CD8-positive, alpha-beta memory T cell (primary cell): Measurements from ENCODE around the gene NKD2. TPM values are rescaled to one million over a fixed set of nuclear protein-coding genes. Genes with fewer than 3 reads are reported as not detected.
A peak's percentile ranks its signal among the peaks of the same experiment; 100 is the strongest.

ENCODE experiments used
- CTCF ChIA-PET: fragments of 350-600 bp; sonication (Branson Sonifier 250); formaldehyde crosslinking; loops from one replicate; lab custom pipeline; 2021; ENCODE audit warnings: antibody characterized with exemption; lab: Charles Lee
- POLR2A ChIA-PET: fragments of 350-600 bp; sonication (Branson Sonifier 250); formaldehyde crosslinking; loops from one replicate; lab custom pipeline; 2021; ENCODE audit warnings: antibody characterized with exemption; lab: Charles Lee
- DNase-seq, 5 donors: peaks; one replicate each; pipeline versions ENCODE4 v3.0.0 to v3.0.0-alpha.2; 2020 to 2022; ENCODE audit warnings: mixed read lengths in 1 of 5
- H3K27ac ChIP-seq: one replicate; pipeline ENCODE4 v1.7.0; 2013; ENCODE audit warnings: low read depth, mild to moderate bottlenecking, low read length, moderate library complexity
- H3K27me3 ChIP-seq: 2 replicates; pipeline ENCODE4 v1.7.0; 2013; ENCODE audit warnings: low read length, mild to moderate bottlenecking; ENCODE audit not compliant: insufficient read depth, poor library complexity, severe bottlenecking
- H3K36me3 ChIP-seq: 2 replicates; pipeline ENCODE4 v1.7.0; 2013; ENCODE audit warnings: mild to moderate bottlenecking, low read length, moderate library complexity; ENCODE audit not compliant: insufficient read depth
- H3K4me1 ChIP-seq: 2 replicates; pipeline ENCODE4 v1.7.0; 2013; ENCODE audit warnings: mild to moderate bottlenecking, low read length, moderate library complexity; ENCODE audit not compliant: insufficient read depth
- H3K4me3 ChIP-seq: 2 replicates; pipeline ENCODE4 v1.7.0; 2013; ENCODE audit warnings: mild to moderate bottlenecking, low read length
- H3K9me3 ChIP-seq: 2 replicates; pipeline ENCODE4 v1.7.0; 2013; ENCODE audit warnings: mild to moderate bottlenecking, low read length
- H3K27ac Mint-ChIP-seq, 8 donors: one replicate each; pipeline ENCODE4 v1.8.0; 2020 to 2021; ENCODE audit warnings: mixed read lengths in 8 of 8, mild to moderate bottlenecking in 6 of 8, inconsistent platforms in 3 of 8, moderate library complexity in 3 of 8
- H3K27me3 Mint-ChIP-seq, 2 donors: one replicate each; pipeline ENCODE4 v1.8.0; 2020 to 2021; ENCODE audit warnings: mixed read lengths in 2 of 2, mild to moderate bottlenecking in 1 of 2, moderate library complexity in 1 of 2
- H3K36me3 Mint-ChIP-seq, 3 donors: one replicate each; pipeline ENCODE4 v1.8.0; 2020 to 2021; ENCODE audit warnings: mixed read lengths in 3 of 3, inconsistent platforms in 1 of 3, mild to moderate bottlenecking in 1 of 3
- H3K4me1 Mint-ChIP-seq, 3 donors: one replicate each; pipeline ENCODE4 v1.8.0; 2020 to 2021; ENCODE audit warnings: mixed read lengths in 3 of 3, inconsistent platforms in 1 of 3, mild to moderate bottlenecking in 1 of 3
- H3K4me3 Mint-ChIP-seq, 7 donors: one replicate each; pipeline ENCODE4 v1.8.0; 2020 to 2021; ENCODE audit warnings: mixed read lengths in 7 of 7, mild to moderate bottlenecking in 6 of 7, moderate library complexity in 4 of 7, inconsistent platforms in 2 of 7
- H3K9me3 Mint-ChIP-seq, 5 donors: one replicate each; pipeline ENCODE4 v1.8.0; 2020 to 2022; ENCODE audit warnings: mixed read lengths in 5 of 5, mild to moderate bottlenecking in 3 of 5, moderate library complexity in 2 of 5, inconsistent platforms in 1 of 5
- polyA plus RNA-seq: library from polyadenylated mRNA; unstranded; fragments of 300-500 nt; fragmentation: Illumina TruSeq; gene quantifications from one replicate; pipeline ENCODE4 v1.2.3, GENCODE V29; 2021
- total RNA-seq, 2 experiments: library from RNA; stranded (reverse); gene quantifications; one replicate each; pipeline ENCODE4 v1.2.3, GENCODE V29; 2021

The NKD2 gene, protein sequence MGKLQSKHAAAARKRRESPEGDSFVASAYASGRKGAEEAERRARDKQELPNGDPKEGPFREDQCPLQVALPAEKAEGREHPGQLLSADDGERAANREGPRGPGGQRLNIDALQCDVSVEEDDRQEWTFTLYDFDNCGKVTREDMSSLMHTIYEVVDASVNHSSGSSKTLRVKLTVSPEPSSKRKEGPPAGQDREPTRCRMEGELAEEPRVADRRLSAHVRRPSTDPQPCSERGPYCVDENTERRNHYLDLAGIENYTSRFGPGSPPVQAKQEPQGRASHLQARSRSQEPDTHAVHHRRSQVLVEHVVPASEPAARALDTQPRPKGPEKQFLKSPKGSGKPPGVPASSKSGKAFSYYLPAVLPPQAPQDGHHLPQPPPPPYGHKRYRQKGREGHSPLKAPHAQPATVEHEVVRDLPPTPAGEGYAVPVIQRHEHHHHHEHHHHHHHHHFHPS
- total RNA-seq = under 1 TPM; 0.20 to 0.48 TPM
- polyA plus RNA-seq = not detected

DNA sequence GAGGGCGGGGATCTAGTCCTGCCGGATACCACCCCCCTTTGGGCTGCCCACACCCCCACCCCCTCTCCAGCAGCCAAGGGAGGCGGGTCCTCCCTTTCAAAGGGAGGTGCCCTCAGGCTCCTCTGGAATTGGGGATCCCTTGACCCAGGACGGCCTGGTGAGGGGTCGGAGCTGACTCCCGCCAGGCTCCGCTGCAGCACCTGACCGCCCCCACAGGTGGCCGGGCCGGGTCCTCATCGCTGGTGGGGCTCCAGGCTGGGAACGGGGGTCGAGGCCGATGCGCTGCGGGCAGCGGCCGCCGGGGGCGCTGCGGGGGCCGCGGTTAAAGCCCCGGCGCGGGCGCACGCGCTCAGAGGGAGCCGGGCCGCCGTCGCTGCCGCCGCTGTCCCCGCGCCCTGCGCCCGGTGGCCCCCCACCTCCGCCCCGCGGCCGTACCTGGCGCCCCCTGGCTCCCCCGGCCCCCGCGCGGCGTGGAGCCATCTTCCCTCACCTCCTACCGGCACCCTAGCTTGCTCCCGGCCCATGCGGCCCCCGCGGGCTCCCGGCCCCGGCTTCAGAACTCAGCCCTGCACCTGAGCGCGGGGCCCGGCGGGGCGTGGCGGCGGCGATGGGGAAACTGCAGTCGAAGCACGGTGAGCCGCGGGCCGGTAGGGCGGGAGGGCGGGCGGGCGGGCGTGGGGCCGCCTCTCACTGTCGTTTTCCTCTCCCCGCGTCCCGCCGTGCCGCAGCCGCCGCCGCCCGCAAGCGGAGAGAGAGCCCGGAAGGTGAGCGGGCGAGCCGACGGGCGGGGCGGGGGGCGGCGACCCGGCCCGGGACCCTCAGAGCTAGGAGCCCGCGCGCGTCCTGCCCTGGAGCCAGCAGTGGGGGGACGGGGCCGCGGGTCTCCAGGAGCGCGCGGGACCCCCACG, at the start of gene NKD2:
TSS of gene NKD2 (plus strand) at position 352 of the 908 bp plus-strand sequence. CDS start at position 608, 256 bp downstream.
- H3K4me1 ChIP-seq = peaks cover 17% of the 10 kb centered on the region
- ChIA-PET CTCF (interaction anchor here (1.1 kb wide), 1 partner anchor 44 kb away, joined by 3 read pairs; no protein-coding TSS in a partner anchor), POLR2A (no interaction called here)
- Mint-ChIP-seq H3K36me3 (no peaks in the 10 kb centered on the region), H3K4me3 (peak within 1 kb of the TSS in 5 of 7 donors; percentile 40 to 82 (median 71)), H3K4me1 (peaks cover 7 to 26% (median 7%) of the 10 kb centered on the region in 3 donors), H3K9me3 (no peaks in the 10 kb centered on the region), H3K27me3 (peaks cover 32 to 51% of the 10 kb centered on the region in 2 donors), H3K27ac (peak within 1 kb of the TSS in 1 of 8 donors; percentile 18)
- H3K4me3 ChIP-seq = no peak within 1 kb of the TSS
- peaks cover 43% of the 10 kb centered on the region for H3K27me3 ChIP-seq
- no peaks in the 10 kb centered on the region for H3K36me3 ChIP-seq
- H3K27ac ChIP-seq = no peak within 1 kb of the TSS
- no peaks in the 10 kb centered on the region for H3K9me3 ChIP-seq
- peak in 4 of 5 donors; percentile 5 to 54 (median 40) for DNase-seq

DNA sequence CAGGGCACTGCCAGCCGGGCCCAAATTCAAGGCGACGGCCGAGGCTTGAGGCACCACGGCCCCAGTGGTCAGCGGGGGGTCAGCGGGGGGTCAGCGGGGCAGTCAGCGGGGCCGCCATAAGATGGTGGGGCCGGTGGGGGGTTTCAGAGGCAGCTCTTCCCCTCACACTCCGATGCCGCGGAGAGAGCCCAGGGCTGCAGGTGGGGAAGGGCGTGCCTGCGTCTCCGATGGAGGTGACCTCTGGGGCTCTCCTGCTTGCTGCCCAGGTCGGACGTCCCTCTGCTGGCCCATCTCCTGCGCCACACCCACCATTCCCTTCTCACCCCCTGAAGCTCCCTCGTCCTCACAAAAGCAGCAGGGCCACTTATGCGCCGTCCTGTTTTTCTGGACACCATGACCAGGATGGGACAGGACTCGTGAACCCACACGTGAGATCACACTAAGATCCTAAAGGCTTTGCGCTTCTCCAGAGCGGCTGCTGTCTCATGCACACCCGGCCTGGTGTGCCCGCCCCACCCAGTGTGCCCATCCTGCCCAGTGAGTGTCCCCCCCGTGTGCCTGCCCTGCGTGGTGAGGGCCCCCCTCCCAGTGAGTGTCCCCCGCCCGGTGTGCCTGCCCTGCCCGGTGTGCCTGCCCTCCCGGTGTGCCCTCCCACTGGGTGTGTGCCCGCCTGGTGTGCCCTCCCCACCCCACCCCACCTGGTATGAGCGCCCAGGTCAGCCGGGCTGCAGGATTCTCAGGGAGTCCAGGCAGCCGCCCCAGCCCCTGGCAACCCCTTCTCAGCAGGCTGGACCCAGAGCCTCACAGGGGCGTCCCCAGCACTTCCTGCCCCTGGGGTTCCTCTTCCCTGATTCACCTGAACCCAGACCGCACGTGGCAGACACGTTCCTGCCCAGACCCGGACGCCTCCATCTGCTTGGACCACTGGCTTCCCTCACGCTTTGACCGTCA, 48.7 kb upstream of the NKD2 start:
- Mint-ChIP-seq H3K4me1 (peaks cover 25 to 27% (median 25%) of the 10 kb centered on the region in 3 donors), H3K9me3 (no peaks in the 10 kb centered on the region), H3K27ac (no peak overlapping the region), H3K27me3 (peaks cover 27 to 47% of the 10 kb centered on the region in 2 donors), H3K36me3 (no peaks in the 10 kb centered on the region), H3K4me3 (no peak overlapping the region)
- no peak for DNase-seq
- POLR2A ChIA-PET = no interaction called here
- Histone ChIP-seq H3K27ac (no peak overlapping the region), H3K36me3 (no peaks in the 10 kb centered on the region), H3K4me1 (peaks cover 31% of the 10 kb centered on the region), H3K4me3 (no peak overlapping the region), H3K27me3 (peaks cover 8% of the 10 kb centered on the region), H3K9me3 (no peaks in the 10 kb centered on the region)
- CTCF ChIA-PET = no interaction called here

DNA sequence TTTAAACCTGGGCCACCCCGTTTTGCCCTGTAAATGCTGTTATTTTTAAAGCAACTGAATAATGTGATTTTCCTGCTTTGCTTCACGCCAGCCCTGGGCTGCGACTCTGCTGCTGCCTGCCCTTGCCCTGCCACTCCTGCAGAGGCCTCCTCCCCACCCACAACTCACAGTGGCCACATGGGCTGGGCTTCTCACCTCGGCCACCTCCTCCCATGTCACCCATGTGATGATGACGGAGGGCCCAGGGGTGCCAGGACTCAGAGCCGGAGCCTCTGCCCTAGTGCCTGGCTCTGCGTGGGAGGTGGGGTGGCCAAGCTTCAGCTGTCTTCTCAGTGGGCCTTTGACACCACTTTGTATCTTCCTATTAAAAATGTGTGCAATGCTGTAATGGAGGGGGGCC, 48.1 kb upstream of the NKD2 start:
- no peak for DNase-seq
- no peak overlapping the region for H3K27ac Mint-ChIP-seq
- POLR2A ChIA-PET = no interaction called here
- Histone ChIP-seq H3K4me1 (peaks cover 32% of the 10 kb centered on the region), H3K36me3 (no peaks in the 10 kb centered on the region), H3K27ac (no peak overlapping the region), H3K27me3 (peaks cover 11% of the 10 kb centered on the region), H3K9me3 (no peaks in the 10 kb centered on the region), H3K4me3 (no peak overlapping the region)
- CTCF ChIA-PET = no interaction called here
- no peaks in the 10 kb centered on the region for H3K36me3 Mint-ChIP-seq
- H3K4me3 Mint-ChIP-seq = no peak overlapping the region
- H3K27me3 Mint-ChIP-seq = peaks cover 25 to 47% of the 10 kb centered on the region in 2 donors
- peaks cover 24 to 25% (median 25%) of the 10 kb centered on the region in 3 donors for H3K4me1 Mint-ChIP-seq
- H3K9me3 Mint-ChIP-seq = peaks cover 0 to 3% (median 0%) of the 10 kb centered on the region in 5 donors

DNA sequence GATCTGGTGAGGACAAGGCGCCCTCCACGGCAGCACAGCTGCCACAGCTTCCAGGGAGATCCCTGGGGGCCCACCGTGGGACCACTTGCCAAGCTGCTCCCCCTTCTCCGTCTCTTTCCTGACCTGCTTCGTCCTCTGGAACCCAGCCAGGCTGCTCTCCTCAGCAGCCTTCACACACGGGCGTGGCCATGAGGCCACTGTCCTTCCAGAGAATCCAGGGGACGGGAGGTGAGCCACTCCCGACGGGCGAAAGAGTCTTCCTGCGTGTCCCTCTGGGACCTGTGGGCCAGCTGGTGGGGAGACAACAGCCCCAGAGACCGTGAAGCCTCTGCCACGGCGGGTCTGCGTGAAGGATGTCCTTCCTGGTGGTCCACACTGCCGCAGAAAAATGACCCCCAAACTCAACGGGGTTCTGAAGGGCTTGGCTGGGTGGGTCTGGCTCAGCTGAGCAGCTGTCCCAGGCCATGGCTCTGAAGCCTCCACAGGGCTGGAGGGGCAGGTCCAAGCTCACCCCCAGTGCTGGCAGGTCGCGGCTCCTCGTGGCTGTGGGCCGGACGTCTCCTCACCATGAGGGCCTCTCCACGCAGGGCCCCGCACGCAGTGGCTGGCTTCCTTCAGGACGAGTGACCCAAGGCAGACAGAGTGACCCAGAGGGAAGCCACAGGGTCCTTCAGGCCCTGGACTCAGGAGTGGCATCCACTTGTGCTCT, 47.4 kb upstream of the NKD2 start:
- Histone ChIP-seq H3K27ac (no peak overlapping the region), H3K36me3 (no peaks in the 10 kb centered on the region), H3K27me3 (peaks cover 10% of the 10 kb centered on the region), H3K9me3 (no peaks in the 10 kb centered on the region), H3K4me3 (no peak overlapping the region), H3K4me1 (peaks cover 32% of the 10 kb centered on the region)
- Mint-ChIP-seq H3K36me3 (no peaks in the 10 kb centered on the region), H3K4me1 (peaks cover 24 to 25% (median 25%) of the 10 kb centered on the region in 3 donors), H3K27me3 (peaks cover 30 to 48% of the 10 kb centered on the region in 2 donors), H3K9me3 (peaks cover 0 to 3% (median 0%) of the 10 kb centered on the region in 5 donors), H3K4me3 (no peak overlapping the region), H3K27ac (no peak overlapping the region)
- ChIA-PET POLR2A (no interaction called here), CTCF (no interaction called here)
- no peak for DNase-seq

DNA sequence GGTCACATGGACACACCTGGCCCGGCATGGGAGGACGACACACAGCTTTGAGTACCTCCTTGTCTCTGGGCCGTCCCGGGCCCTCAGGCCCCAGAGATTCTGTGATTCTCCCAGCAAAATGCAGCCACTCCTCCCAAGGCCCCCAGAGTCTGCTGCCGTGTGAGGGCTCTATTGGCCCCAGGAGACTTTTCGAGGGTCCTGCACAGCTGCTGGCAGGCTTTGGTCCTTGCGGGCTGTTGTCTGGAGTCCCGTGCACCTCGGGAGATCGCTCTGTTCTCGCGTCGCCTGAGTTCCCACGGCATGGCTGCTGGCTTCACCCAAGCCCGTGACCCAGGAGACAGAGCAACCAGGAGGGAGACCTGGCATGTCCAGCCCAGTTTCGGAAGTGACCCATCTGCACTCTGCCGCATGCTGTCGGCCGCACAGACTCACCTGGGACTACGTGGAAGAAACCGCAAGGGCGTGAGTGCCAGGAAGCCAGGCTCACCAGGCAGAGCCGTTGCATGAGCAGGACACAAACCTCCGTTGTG, 46.8 kb upstream of the NKD2 start:
- no peaks in the 10 kb centered on the region for H3K36me3 Mint-ChIP-seq
- Histone ChIP-seq H3K4me3 (no peak overlapping the region), H3K36me3 (no peaks in the 10 kb centered on the region), H3K27ac (no peak overlapping the region), H3K27me3 (peaks cover 8% of the 10 kb centered on the region), H3K4me1 (peaks cover 28% of the 10 kb centered on the region), H3K9me3 (no peaks in the 10 kb centered on the region)
- H3K27ac Mint-ChIP-seq = no peak overlapping the region
- peaks cover 34 to 50% of the 10 kb centered on the region in 2 donors for H3K27me3 Mint-ChIP-seq
- no peak overlapping the region for H3K4me3 Mint-ChIP-seq
- H3K4me1 Mint-ChIP-seq = peaks cover 21 to 23% (median 22%) of the 10 kb centered on the region in 3 donors
- no peak for DNase-seq
- CTCF ChIA-PET = no interaction called here
- peaks cover 0 to 3% (median 0%) of the 10 kb centered on the region in 5 donors for H3K9me3 Mint-ChIP-seq
- POLR2A ChIA-PET = no interaction called here

DNA sequence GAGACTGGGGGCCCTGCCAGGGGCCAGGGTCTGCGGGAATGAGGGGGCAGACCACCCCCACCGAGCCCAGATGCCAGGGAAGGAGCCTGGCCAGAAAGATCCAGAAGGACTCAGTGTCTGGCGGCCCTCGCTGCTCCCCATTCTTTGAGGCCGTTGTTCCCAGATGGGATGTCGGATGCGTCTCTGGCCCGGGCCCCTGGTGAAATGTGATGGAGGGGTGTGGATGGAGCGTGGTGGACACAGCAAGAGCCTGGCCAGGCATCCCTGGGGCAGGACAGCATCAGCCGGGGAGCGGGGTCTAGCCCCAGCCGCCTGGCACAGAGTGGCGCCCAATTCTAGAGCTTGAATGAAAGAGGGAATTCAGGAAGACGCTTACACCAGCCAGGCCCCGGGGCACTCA, 46.2 kb upstream of the NKD2 start:
- CTCF ChIA-PET = no interaction called here

More for the DNA sequence above, 46.2 kb upstream of the NKD2 start:
- peaks cover 13% of the 10 kb centered on the region for H3K27me3 ChIP-seq
- peaks cover 22% of the 10 kb centered on the region for H3K4me1 ChIP-seq
- H3K4me3 ChIP-seq = no peak overlapping the region
- H3K36me3 Mint-ChIP-seq = no peaks in the 10 kb centered on the region
- DNase-seq = no peak
- H3K9me3 Mint-ChIP-seq = peaks cover 0 to 3% (median 0%) of the 10 kb centered on the region in 5 donors
- H3K27ac ChIP-seq = no peak overlapping the region
- H3K9me3 ChIP-seq = no peaks in the 10 kb centered on the region
- peaks cover 34 to 53% of the 10 kb centered on the region in 2 donors for H3K27me3 Mint-ChIP-seq
- H3K4me1 Mint-ChIP-seq = peaks cover 16 to 17% (median 17%) of the 10 kb centered on the region in 3 donors
- no peak overlapping the region for H3K27ac Mint-ChIP-seq
- no peak overlapping the region for H3K4me3 Mint-ChIP-seq
- POLR2A ChIA-PET = no interaction called here
- H3K36me3 ChIP-seq = no peaks in the 10 kb centered on the region
